ENCODE results near the gene KCNE5. TPM values are rescaled to one million over a fixed set of nuclear protein-coding genes. Genes with fewer than 3 reads are reported as not detected.
A peak's percentile ranks its signal among the peaks of the same experiment; 100 is the strongest.
"Not testable (repeated sequence)": the region's sequence is repeated elsewhere in the genome, so short reads cannot be mapped to it uniquely, and the experiment has no call there.

KCNE5 gene
- total RNA-seq, 2 donors from 2014 or later: 2.4 to 4.6 TPM

DNA sequence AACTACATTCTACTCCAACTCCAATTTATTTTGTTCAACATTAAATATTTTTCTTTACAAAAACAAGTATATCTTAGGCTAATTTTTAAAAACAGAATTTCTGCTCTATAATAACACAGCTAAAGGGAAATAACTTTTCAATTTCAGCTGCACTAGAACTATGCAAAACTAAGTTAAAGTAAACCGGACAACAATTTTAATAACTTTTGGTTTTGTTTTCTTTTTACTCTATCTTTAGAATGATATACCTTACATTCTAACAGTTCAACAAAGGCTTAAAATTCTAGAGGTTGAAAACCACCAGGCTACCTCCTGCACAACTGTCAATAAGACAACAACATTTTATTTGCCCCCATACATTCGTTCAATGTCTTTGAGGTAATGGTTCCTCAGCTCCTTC is 18.7 kb upstream of the KCNE5 start:
- no peak overlapping the region for H3K4me3 Mint-ChIP-seq

GRCh38 chrX:109638158-109638557 is 13.2 kb upstream of the KCNE5 start:
- Mint-ChIP-seq H3K4me3 (no peak overlapping the region), H3K27ac (no peak overlapping the region), H3K27me3 (ENCODE audit: insufficient read depth) (peaks cover 13% of the 10 kb centered on the region), H3K9me3 (peaks cover 4% of the 10 kb centered on the region), H3K4me1 (peaks cover 19% of the 10 kb centered on the region), H3K36me3 (ENCODE audit: low read depth) (peaks cover 12% of the 10 kb centered on the region)
- 81 to 100% methylated on average over 1 of the region's 1 CpG for WGBS, 2 experiments (ENCODE audit: insufficient coverage in 1 of 2, insufficient read length in 1 of 2)
- H3K27ac ChIP-seq (ENCODE audit: low read depth, low read length): no peak overlapping the region
- no peak for TF ChIP-seq CTCF (conservative IDR thresholded peaks at IDR 0.05)
- no peak overlapping the region for H3K9ac ChIP-seq (ENCODE audit: extremely low read depth, low read length, poor library complexity, severe bottlenecking)
- no peak overlapping the region for H3K4me3 ChIP-seq (ENCODE audit: low read length)
- no peaks in the 10 kb centered on the region for H3K27me3 ChIP-seq (ENCODE audit: control insufficient read depth, insufficient read depth, low read length, poor library complexity, severe bottlenecking)
- H3K9me3 ChIP-seq (ENCODE audit: control insufficient read depth, low read length): no peaks in the 10 kb centered on the region
- no peak for DNase-seq
- H3K4me1 ChIP-seq (ENCODE audit: control insufficient read depth, insufficient read depth, low read length): no peaks in the 10 kb centered on the region
- H3K36me3 ChIP-seq (ENCODE audit: control insufficient read depth, insufficient read depth, low read length): no peaks in the 10 kb centered on the region

More for the DNA sequence above, 18.7 kb upstream of the KCNE5 start:
- Histone ChIP-seq H3K4me1 (ENCODE audit: control insufficient read depth, insufficient read depth, low read length) (no peaks in the 10 kb centered on the region), H3K4me3 (ENCODE audit: low read length) (no peak overlapping the region), H3K9me3 (ENCODE audit: control insufficient read depth, low read length) (no peaks in the 10 kb centered on the region), H3K27me3 (ENCODE audit: control insufficient read depth, insufficient read depth, low read length, poor library complexity, severe bottlenecking) (no peaks in the 10 kb centered on the region), H3K9ac (ENCODE audit: extremely low read depth, low read length, poor library complexity, severe bottlenecking) (no peak overlapping the region), H3K27ac (ENCODE audit: low read depth, low read length) (no peak overlapping the region), H3K36me3 (ENCODE audit: control insufficient read depth, insufficient read depth, low read length) (no peaks in the 10 kb centered on the region)
- Mint-ChIP-seq H3K27ac (no peak overlapping the region), H3K4me1 (peaks cover 12% of the 10 kb centered on the region), H3K36me3 (ENCODE audit: low read depth) (peaks cover 15% of the 10 kb centered on the region), H3K27me3 (ENCODE audit: insufficient read depth) (no peaks in the 10 kb centered on the region), H3K9me3 (peaks cover 18% of the 10 kb centered on the region)
- TF ChIP-seq CTCF (conservative IDR thresholded peaks at IDR 0.05): no peak
- WGBS, 2 experiments (ENCODE audit: insufficient coverage in 1 of 2, insufficient read length in 1 of 2): 94% methylated on average over 1 of the region's 2 CpGs; no CpG with 5 or more reads in 1 of the 2 experiments
- no peak for DNase-seq

DNA sequence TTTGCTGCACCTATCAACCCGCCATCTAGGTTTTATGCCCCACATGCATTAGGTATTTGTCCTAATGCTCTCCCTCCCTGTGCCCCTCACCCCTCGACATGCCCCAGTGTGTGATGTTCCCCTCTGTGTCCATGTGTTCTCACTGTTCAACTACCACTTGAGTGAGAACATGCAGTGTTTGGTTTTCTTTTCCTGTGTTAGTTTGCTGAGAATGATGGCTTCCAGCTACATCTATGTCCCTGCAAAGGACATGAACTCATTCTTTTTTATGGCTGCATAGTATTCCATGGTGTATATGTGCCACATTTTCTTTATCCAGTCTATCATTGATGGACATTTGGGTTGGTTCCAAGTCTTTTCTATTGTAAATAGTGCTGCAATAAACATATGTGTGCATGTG is 12.5 kb upstream of the KCNE5 start:
- H3K9me3 ChIP-seq (ENCODE audit: control insufficient read depth, low read length); H3K27ac ChIP-seq (ENCODE audit: low read depth, low read length); H3K4me3 ChIP-seq (ENCODE audit: low read length); H3K4me3 Mint-ChIP-seq; H3K9me3 Mint-ChIP-seq; H3K27me3 ChIP-seq (ENCODE audit: control insufficient read depth, insufficient read depth, low read length, poor library complexity, severe bottlenecking); H3K9ac ChIP-seq (ENCODE audit: extremely low read depth, low read length, poor library complexity, severe bottlenecking); H3K27ac Mint-ChIP-seq; H3K36me3 ChIP-seq (ENCODE audit: control insufficient read depth, insufficient read depth, low read length); H3K4me1 ChIP-seq (ENCODE audit: control insufficient read depth, insufficient read depth, low read length); DNase-seq: not testable (repeated sequence)
- 92% methylated on average over 2 of the region's 2 CpGs; no CpG with 5 or more reads in 1 of the 2 experiments for WGBS, 2 experiments (ENCODE audit: insufficient coverage in 1 of 2, insufficient read length in 1 of 2)
- H3K27me3 Mint-ChIP-seq (ENCODE audit: insufficient read depth): peaks cover 13% of the 10 kb centered on the region
- H3K36me3 Mint-ChIP-seq (ENCODE audit: low read depth): peaks cover 12% of the 10 kb centered on the region
- H3K4me1 Mint-ChIP-seq: peaks cover 21% of the 10 kb centered on the region

DNA sequence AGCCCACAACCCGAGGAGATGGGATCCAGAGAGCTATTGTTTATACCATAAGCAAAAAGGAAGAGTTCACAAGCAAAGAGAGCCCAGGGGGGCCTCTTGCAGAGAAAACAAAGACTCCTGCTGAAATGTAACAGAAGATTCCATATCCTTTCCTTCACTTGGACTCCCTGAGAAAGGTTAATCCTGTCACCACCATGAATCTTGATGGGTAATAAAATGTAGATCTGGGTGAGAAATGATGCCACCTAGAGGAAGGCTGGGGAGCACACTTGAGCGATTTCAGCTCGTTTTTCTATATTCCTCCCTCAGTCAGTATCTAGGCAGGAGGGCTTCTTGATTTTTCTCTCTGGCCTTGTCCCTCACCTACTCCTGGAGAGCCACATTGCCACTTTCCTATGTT is 10.2 kb upstream of the KCNE5 start:
- Histone ChIP-seq H3K4me3 (ENCODE audit: low read length) (no peak overlapping the region), H3K4me1 (ENCODE audit: control insufficient read depth, insufficient read depth, low read length) (no peaks in the 10 kb centered on the region), H3K36me3 (ENCODE audit: control insufficient read depth, insufficient read depth, low read length) (no peaks in the 10 kb centered on the region), H3K9ac (ENCODE audit: extremely low read depth, low read length, poor library complexity, severe bottlenecking) (no peak overlapping the region), H3K27me3 (ENCODE audit: control insufficient read depth, insufficient read depth, low read length, poor library complexity, severe bottlenecking) (no peaks in the 10 kb centered on the region), H3K27ac (ENCODE audit: low read depth, low read length) (no peak overlapping the region), H3K9me3 (ENCODE audit: control insufficient read depth, low read length) (no peaks in the 10 kb centered on the region)
- peaks cover 4% of the 10 kb centered on the region for H3K9me3 Mint-ChIP-seq
- no peak overlapping the region for H3K4me3 Mint-ChIP-seq
- 45% methylated on average over 3 of the region's 3 CpGs; no CpG with 5 or more reads in 1 of the 2 experiments for WGBS, 2 experiments (ENCODE audit: insufficient coverage in 1 of 2, insufficient read length in 1 of 2)
- peaks cover 12% of the 10 kb centered on the region for H3K36me3 Mint-ChIP-seq (ENCODE audit: low read depth)
- peak; percentile 67 for DNase-seq
- H3K27me3 Mint-ChIP-seq (ENCODE audit: insufficient read depth): peaks cover 35% of the 10 kb centered on the region
- H3K4me1 Mint-ChIP-seq: peaks cover 20% of the 10 kb centered on the region
- TF ChIP-seq CTCF (conservative IDR thresholded peaks at IDR 0.05): peak; percentile 83
- H3K27ac Mint-ChIP-seq: no peak overlapping the region

All from endodermal cell (in vitro differentiated cells).